GM21515 (cell line): ENCODE measurements around the gene SFSWAP.
A peak's percentile ranks its signal among the peaks of the same experiment; 100 is the strongest.
"Not testable (repeated sequence)": the region's sequence is repeated elsewhere in the genome, so short reads cannot be mapped to it uniquely, and the experiment has no call there.

Experiments
- ATAC-seq: cut with Tn5 transposase; IDR thresholded peaks from one replicate; pipeline ENCODE4 v1.9.1; 2021; ENCODE audit not compliant: unreplicated experiment

Gene SFSWAP

GRCh38 chr12:131701705-131702572 lies 9.0 kb upstream of the SFSWAP start:
- ATAC-seq: no peak

DNA sequence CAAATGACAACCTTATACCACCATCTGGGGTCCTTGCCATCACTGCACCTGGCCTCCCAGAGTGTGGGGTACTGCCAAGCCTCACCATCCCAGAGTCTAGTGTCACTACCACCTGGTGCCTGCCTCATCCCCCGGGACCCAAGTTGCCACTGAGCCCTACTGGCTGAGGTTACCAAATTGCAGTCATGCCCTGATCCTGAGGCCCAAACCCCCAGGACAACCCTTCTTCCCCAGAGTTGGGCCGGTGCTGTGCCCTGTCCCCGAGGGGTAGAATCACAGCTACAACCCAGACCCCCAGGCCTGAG lies 8.4 kb upstream of the SFSWAP start:
- no peak for ATAC-seq

- ATAC-seq: no peak
These were observed 7.7 kb upstream of the SFSWAP start for GRCh38 chr12:131703161-131703560.

- ATAC-seq: no peak
These were observed 6.4 kb upstream of the SFSWAP start for GRCh38 chr12:131704509-131704908.

- ATAC-seq: not testable (repeated sequence)
These were observed 4.2 kb upstream of the SFSWAP start for GRCh38 chr12:131706709-131707108.

DNA sequence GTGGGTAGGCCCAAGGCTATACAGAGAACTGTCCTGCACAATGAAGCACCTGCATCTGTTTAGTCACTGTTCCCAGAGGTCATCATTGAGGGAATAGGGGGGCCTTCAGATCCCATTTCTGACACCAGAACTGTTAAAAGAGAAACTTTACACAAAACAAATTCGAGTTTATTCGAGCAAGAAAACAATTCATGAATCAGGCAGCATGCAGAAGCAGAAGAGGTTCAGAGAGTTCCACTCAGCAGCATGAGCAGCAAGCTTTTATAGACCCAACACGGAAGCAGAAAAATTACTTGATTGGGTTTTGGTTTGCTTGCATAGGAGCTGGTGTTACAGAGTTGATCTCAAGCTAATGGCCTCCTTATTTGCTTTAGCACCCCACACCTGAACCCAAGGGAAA lies 1.7 kb upstream of the SFSWAP start:
- ATAC-seq: no peak

- ATAC-seq: peak; percentile 23
These were observed 788 bp downstream of the SFSWAP start for GRCh38 chr12:131711551-131712205.

GRCh38 chr12:131713349-131713748 lies 2.5 kb downstream of the SFSWAP start:
- no peak for ATAC-seq

GRCh38 chr12:131714759-131715158 lies 3.9 kb downstream of the SFSWAP start:
- no peak for ATAC-seq

GRCh38 chr12:131716282-131716681 lies 5.4 kb downstream of the SFSWAP start:
- no peak for ATAC-seq

DNA sequence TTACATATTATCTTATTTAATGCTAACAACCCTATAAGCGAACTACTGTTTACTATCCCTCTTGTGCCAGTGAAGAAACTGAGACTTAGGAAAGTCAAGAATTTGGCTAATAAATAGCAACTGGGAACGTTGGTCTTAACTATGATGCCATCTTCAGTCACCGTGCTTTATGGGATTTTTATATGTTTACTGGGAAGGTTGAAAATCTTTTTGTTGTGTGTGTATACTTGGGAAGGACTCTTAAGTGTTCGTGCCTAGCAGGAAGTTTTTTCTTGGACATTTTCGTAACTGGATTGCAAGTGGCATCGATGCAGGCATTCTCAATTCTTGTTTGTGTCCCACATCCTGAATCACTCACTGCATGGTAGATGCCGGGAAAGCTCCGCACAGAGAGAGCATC lies 9.4 kb downstream of the SFSWAP start:
- ATAC-seq: no peak

DNA sequence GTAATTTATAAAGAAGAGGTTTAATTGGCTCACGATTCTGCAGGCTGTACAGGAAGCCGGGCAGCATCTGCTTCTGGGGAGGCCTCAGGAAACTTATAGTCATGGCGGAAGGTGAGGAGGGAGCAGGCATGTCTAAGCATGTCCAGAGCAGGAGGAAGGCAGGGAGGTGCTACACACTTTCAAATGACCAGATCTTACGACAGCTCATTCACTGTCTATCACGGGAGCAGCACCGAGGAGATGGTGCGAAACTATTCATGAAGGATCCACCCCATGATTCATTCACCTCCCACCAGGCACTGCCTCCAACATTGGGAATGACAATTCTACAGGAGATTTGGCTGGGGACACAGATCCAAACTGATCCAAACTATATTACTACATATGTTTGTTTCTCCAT lies 10.0 kb downstream of the SFSWAP start:
- ATAC-seq: no peak

DNA sequence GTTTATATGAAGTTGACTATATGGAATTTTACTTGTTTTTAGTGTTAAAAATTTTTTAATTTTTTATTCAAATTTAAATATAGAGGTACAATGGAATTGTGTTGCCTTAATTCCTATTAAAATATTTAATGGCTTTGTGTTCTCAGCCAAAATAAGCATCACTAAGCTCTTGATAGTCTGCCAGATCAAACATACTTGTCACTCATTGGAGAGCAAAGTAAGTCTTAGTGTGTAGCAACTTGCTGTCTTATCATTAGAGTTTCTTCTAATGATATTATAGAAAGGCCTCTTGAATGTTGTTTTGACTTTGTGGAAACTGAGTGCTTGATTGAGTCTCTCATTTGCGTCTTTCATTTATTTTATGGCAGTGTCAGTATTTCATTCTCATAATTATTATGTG lies 10.7 kb downstream of the SFSWAP start:
- ATAC-seq: no peak

DNA sequence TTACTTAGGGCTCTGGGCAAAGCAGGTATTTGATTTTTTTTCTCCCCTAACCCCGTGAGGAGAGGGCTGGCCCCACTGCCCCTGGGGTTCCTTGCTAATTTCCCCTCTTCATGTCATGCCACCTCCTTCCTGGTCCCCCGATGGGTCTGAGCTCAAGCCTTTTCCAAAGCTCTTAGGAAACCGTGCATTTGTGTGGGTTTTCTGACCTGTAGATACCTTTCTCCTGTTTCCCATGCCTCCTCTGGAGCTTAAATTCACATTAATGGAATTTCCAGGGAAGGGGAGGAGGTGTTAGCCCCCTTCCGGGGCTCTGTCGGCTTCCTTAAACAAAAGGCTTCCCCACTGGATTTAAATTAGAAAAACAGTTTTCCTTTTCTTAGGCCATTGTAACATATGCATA lies 12.6 kb downstream of the SFSWAP start:
- ATAC-seq: no peak

DNA sequence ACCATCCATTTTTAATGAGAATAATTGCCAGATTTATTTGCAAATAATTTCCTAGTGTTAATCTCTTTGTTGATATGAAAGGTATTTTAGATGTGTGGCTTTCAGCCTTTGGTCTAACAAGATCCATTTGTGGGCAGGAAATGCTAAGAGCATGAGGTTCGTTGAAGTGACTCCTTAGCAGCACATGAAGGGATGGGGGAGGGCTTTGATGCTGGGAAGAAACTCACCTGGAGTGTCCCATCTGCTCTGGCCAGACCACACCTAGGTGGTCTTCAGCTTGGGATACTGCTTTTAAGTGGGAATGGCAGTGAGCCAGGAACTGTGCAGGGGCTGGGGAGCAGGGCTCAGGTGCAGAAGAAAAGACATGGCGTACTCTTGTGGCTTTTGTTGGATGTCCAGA lies 13.6 kb downstream of the SFSWAP start:
- no peak for ATAC-seq

GRCh38 chr12:131725503-131725902 lies 14.6 kb downstream of the SFSWAP start:
- ATAC-seq: no peak

DNA sequence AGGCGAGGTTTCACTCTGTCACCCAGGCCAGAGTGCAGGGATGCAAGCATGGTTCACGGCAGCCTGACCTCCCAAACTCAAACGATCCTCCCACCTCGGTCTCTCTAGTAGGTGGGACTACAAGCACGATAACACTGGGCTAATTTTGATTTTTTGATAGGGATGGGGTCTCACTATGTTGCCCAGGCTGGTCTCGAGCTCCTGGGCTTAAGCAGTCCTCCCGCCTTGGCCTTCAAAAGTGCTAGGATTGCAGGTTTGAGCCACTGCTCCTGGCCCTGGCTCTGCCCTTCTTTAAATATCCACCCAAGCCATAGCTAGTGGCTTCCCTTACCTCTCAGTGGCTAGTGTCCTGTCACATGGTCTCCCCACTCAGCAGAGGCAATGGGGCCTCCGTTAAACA lies 17.8 kb downstream of the SFSWAP start:
- no peak for ATAC-seq

- no peak for ATAC-seq
These were observed 18.5 kb downstream of the SFSWAP start for GRCh38 chr12:131729254-131729955.

- ATAC-seq: no peak
These were observed 22.2 kb downstream of the SFSWAP start for GRCh38 chr12:131732996-131733615.

DNA sequence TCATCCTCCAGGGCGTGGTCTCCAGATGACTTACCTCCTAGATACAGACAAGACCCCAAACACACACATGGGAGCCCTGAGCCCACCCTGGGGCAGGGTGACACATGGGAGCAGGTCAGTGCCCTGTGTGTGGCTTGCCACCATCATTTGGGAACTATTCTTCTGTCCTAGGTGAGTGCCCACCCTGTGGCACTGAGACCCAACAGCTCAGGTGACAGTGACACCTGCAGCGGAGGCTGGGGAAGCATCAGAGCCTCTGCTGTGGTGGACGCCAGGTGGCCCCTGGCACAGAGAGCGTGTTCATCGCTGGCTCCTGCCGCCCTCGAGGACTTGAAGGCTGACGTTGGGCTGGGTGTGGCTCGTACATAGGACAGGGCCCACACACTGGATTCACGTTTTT lies 23.0 kb downstream of the SFSWAP start:
- no peak for ATAC-seq

DNA sequence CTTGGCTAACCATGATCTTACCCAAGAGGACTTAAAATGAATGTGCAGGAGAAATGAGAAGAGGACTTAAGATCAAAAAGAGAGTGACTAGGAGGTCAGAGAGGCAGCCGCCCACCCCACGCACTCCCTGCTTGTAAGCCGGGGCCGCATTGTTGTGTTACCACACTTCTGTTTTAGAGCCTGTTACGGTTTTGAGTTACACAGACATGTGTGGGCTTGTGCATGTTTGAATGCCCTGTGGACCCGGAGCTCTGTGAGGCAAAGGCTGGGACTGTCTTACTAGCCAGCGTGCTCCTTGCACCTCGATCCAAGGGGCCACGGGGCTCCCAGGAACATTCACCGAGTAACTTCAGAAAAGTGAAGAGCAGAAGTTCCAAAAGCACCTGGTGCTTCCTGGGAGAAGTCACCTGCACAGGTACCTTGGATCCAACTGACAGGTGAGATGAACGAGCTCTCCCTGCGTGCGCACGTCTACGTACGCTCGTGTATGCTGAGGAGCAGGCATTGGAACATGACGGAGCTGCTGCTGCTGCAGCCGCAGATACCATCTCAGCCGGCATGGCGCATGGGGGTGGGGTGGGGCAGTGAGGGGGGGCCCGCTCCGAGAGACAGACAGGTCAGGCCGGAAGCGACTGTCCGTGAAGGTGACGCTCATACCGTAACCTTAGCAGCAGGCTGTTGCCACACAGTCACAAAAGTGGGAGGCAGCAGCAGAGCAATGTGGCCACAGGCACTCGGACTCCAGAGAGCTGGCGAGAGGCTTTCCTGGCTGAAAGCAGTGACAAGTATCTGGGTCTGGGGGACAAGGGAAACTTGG lies 23.7 kb downstream of the SFSWAP start:
- ATAC-seq: no peak
